GM12872 (cell line): ENCODE results near the gene NEMP1.

Experiments
- CTCF ChIP-seq: IDR thresholded peaks from 3 replicates; pipeline ENCODE4 v1.5.1; 2011; ENCODE audit warnings: low read depth, mild to moderate bottlenecking, low read length, moderate library complexity; ENCODE audit not compliant: insufficient read depth

The NEMP1 gene

DNA sequence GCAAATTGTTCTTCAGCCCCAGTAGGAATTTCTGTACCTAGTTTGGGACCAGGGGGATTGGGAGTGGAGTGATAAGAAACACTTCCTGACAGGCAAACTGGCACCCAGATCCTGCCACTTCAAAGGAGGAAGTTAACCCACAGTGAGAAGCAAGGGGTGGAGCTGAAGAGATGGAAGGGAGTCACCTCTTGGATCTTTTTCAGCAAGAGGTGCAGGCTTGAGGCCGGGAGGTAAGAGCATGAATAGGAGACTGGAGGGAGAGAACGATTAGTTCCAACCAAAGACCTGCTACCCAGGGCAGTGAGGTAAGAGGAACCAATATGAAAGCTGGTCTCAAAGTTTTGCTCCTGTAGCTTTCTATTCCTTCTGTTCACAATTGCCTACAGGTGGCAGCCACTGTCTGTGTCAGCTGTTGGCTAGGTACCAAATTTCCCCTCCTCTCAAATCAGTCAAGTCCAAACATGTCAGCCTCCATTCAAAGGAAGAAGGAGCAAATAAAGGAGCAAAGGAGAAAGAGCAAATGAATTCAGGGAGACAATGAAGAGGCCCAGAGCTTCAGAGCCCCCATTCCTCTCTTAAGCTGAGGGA, 47.4 kb downstream of the NEMP1 start:
- TF ChIP-seq CTCF, result peak; percentile 41; the same call in 2 of the 3 replicates

GRCh38 chr12:57029457-57029856, 49.1 kb downstream of the NEMP1 start:
- TF ChIP-seq CTCF, result no peak

DNA sequence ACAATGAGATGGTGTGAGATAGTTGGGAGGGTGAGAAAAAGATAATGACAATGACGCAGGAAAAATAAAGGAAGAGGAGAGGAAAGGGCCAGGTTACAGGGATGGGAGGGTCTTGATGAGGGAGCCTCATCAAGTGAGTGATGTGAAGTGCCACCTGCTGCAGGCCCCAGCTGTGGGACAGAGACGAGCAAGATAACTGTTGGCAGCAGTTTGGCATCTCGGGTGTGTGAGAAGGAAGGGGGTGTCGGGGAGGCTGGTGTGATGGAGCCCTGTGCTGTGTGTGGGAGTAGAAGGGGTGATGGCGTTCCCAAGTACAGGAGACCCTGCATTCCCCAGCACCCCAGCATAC, 50.8 kb downstream of the NEMP1 start:
- no peak for TF ChIP-seq CTCF

DNA sequence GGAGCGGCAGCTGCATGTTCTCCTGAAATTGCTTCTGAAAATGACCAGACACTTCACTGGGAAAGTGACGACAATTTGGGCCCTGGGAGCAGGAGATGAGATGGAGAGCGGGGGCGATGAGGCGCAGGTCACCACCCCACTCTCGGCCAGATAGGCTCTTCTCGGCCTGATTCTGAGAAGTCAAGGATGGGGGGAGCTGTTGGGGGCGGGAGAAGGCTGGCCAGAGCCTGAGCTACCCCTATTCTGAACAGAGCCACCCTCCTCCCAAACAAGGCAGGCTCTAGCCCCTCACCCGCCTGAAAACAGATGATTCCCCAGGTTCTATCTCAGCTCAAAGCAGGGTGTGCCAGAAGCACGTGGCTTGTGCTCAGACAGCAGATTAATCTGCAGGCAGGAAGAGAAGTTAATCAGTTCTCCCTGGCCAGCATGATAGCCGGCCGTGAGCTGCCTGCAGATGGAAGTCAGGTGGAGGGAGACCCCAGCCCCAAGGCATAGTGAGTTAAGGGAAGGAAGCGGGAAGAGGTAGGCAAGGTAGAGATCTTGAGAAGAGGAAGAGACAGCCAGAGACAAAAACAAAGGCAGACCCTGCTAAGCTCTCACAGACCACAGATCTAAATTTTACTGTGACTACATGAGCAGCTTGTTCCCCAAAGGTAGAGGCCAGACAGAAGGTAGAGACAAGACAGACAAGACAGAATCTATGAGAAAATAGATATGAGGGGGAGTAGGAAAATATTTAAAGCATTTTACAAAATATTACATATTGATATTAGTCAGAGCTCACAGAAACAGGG, 51.4 kb downstream of the NEMP1 start:
- no peak for TF ChIP-seq CTCF

- no peak for TF ChIP-seq CTCF
These were observed 53.4 kb downstream of the NEMP1 start for GRCh38 chr12:57025196-57025595.

DNA sequence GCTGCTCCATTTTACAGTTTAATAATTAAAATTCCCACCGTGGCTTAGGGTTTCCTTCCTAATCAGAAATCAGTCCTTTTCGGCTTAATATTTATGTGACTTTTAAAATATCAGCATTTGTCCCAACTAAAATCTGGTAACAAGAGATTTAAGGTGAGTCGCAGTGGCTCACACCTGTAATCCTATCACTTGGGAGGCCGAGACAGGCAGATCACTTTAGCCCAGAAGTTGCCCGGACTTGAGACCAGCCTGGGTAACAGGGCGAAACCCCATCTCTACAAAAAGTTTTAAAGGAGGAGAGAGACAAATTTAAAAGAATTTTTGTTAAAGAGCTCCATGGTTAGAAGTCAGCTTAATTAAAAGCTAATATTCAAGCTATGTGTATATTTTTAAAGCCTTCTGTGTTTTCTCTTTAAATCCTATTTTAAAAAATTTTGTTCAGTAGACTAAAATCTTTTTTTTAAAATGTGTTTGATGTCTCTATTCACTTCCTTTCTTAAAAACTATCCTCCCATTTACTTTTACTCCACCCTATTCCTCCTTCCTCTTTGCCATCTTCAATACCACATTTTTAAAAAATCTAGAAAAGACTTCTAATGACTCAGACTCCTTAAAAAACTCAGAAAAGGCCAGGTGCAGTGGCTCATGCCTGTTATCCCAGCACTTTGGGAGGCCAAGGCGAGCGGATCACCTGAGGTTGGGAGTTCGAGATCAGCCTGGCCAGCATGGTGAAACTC, 58.4 kb downstream of the NEMP1 start:
- TF ChIP-seq CTCF, result no peak

- TF ChIP-seq CTCF, result no peak
These were observed 59.7 kb downstream of the NEMP1 start for GRCh38 chr12:57018906-57019305.
